GM23338 (cell line): ENCODE data around the gene DAB2. TPM values are rescaled to one million over a fixed set of nuclear protein-coding genes. Genes with fewer than 3 reads are reported as not detected.

Source experiments
- ATAC-seq: fragments of 200-7000 bp; cut with Tn5 transposase; 3 replicates; pipeline ENCODE4 v1.9.1; 2020
- DNase-seq: peaks from one replicate; pipeline ENCODE4 v3.0.0-alpha.2; 2015; ENCODE audit warnings: low spot score
- H2AFZ ChIP-seq: fragments of 200-600 bp; sonication (generic); 2 replicates; pipeline ENCODE4 v1.8.0; 2016; ENCODE audit warnings: antibody characterized with exemption, mild to moderate bottlenecking, moderate library complexity
- H3F3A ChIP-seq: fragments of 200-600 bp; sonication (generic); replicated peaks from 2 replicates; pipeline ENCODE4 v1.8.0; 2017; ENCODE audit warnings: antibody characterized with exemption, mixed run types, low read depth
- H3K27ac ChIP-seq: fragments of 200-600 bp; sonication (generic); 2 replicates; pipeline ENCODE4 v1.6.1; 2016; ENCODE audit warnings: low read depth
- H3K27me3 ChIP-seq: fragments of 200-600 bp; sonication (generic); 2 replicates; pipeline ENCODE4 v1.8.0; 2016; ENCODE audit warnings: mild to moderate bottlenecking, mixed run types, moderate library complexity; ENCODE audit not compliant: insufficient read depth
- H3K36me3 ChIP-seq: fragments of 200-600 bp; sonication (generic); 2 replicates; pipeline ENCODE4 v1.8.0; 2016; ENCODE audit warnings: mild to moderate bottlenecking; ENCODE audit not compliant: insufficient read depth
- H3K4me1 ChIP-seq: fragments of 200-600 bp; sonication (generic); 2 replicates; pipeline ENCODE4 v1.8.0; 2016; ENCODE audit warnings: mild to moderate bottlenecking, moderate library complexity; ENCODE audit not compliant: insufficient read depth
- H3K4me2 ChIP-seq: fragments of 200-600 bp; sonication (generic); 2 replicates; pipeline ENCODE4 v1.7.1; 2017; ENCODE audit warnings: mixed run types
- H3K4me3 ChIP-seq: fragments of 200-600 bp; sonication (generic); 2 replicates; pipeline ENCODE4 v1.6.1; 2016; ENCODE audit warnings: mixed run types
- H3K79me2 ChIP-seq: fragments of 200-600 bp; sonication (generic); replicated peaks from 2 replicates; pipeline ENCODE4 v1.8.0; 2017; ENCODE audit warnings: mild to moderate bottlenecking; ENCODE audit not compliant: insufficient read depth
- H3K9me2 ChIP-seq: fragments of 200-600 bp; sonication (generic); 2 replicates; pipeline ENCODE4 v1.8.0; 2017; ENCODE audit not compliant: insufficient read depth
- H4K20me1 ChIP-seq: fragments of 200-600 bp; sonication (generic); replicated peaks from 2 replicates; pipeline ENCODE4 v1.8.0; 2017; ENCODE audit warnings: mild to moderate bottlenecking; ENCODE audit not compliant: insufficient read depth
- H3K27ac Mint-ChIP-seq: 2 replicates; pipeline ENCODE4 v1.8.0; 2020; ENCODE audit warnings: inconsistent platforms, mild to moderate bottlenecking, moderate library complexity, mixed read lengths
- H3K27me3 Mint-ChIP-seq: 3 replicates; pipeline ENCODE4 v1.8.0; 2022; ENCODE audit warnings: low read depth, mild to moderate bottlenecking, moderate library complexity, mixed read lengths, inconsistent platforms; ENCODE audit not compliant: insufficient read depth, poor library complexity
- H3K36me3 Mint-ChIP-seq: 3 replicates; pipeline ENCODE4 v1.8.0; 2021; ENCODE audit warnings: low read depth, mild to moderate bottlenecking, inconsistent platforms, moderate library complexity, mixed read lengths
- H3K4me1 Mint-ChIP-seq: 3 replicates; pipeline ENCODE4 v1.8.0; 2020; ENCODE audit warnings: mild to moderate bottlenecking, inconsistent platforms, mixed read lengths
- H3K4me3 Mint-ChIP-seq: 3 replicates; pipeline ENCODE4 v1.8.0; 2021; ENCODE audit warnings: moderate library complexity, mild to moderate bottlenecking, inconsistent platforms, mixed read lengths
- H3K9me3 Mint-ChIP-seq: 3 replicates; pipeline ENCODE4 v1.8.0; 2020; ENCODE audit warnings: moderate library complexity, mild to moderate bottlenecking, inconsistent platforms, mixed read lengths
- CREB1 ChIP-seq: fragments of 250-450 bp; sonication (Bioruptor Pico); IDR thresholded peaks from 2 replicates; pipeline ENCODE4 v1.5.0; 2020; ENCODE audit warnings: low read depth, mild to moderate bottlenecking, moderate library complexity
- EZH2 ChIP-seq: fragments of 200-600 bp; sonication (generic); IDR thresholded peaks from one replicate; pipeline ENCODE4 v1.8.0; 2017; ENCODE audit warnings: antibody characterized with exemption, mild to moderate bottlenecking, low read depth; ENCODE audit not compliant: unreplicated experiment
- JUNB ChIP-seq: IDR thresholded peaks from one replicate; pipeline ENCODE4 v1.6.1; 2016; ENCODE audit warnings: antibody characterized with exemption; ENCODE audit not compliant: unreplicated experiment
- ZNF331 ChIP-seq: fragments of 250-450 bp; sonication (Bioruptor Pico); IDR thresholded peaks from 2 replicates; pipeline ENCODE4 v1.5.0; 2020; ENCODE audit warnings: low read depth, mild to moderate bottlenecking, moderate library complexity
- ZNF462 ChIP-seq: fragments of 250-450 bp; sonication (Bioruptor Pico); IDR thresholded peaks from 2 replicates; pipeline ENCODE4 v1.5.0; 2020; ENCODE audit warnings: mild to moderate bottlenecking, moderate library complexity
- polyA plus RNA-seq: library from polyadenylated mRNA; unstranded; fragments of >200 nt; fragmentation: Nextera tagmentation; extraction: Ambion mirVana; gene quantifications from 2 replicates; pipeline ENCODE4 v1.2.1, GENCODE V29; 2016
- total RNA-seq: library from RNA; depleted of rRNA; stranded (reverse); fragments of >200 nt; shearing (Covaris generic); gene quantifications from 2 replicates; pipeline ENCODE4 v1.2.3, GENCODE V29; 2014

The DAB2 gene
- total and polyA plus RNA-seq, 2 experiments from 2014 or later, result 6.4 to 8.4 TPM

- no peak for TF ChIP-seq ZNF462 (CRISPR knock-in tag)
- TF ChIP-seq CREB1, result no peak
These were observed 53.5 kb downstream of the DAB2 start (continued) for GRCh38 chr5:39371367-39371635.

DNA sequence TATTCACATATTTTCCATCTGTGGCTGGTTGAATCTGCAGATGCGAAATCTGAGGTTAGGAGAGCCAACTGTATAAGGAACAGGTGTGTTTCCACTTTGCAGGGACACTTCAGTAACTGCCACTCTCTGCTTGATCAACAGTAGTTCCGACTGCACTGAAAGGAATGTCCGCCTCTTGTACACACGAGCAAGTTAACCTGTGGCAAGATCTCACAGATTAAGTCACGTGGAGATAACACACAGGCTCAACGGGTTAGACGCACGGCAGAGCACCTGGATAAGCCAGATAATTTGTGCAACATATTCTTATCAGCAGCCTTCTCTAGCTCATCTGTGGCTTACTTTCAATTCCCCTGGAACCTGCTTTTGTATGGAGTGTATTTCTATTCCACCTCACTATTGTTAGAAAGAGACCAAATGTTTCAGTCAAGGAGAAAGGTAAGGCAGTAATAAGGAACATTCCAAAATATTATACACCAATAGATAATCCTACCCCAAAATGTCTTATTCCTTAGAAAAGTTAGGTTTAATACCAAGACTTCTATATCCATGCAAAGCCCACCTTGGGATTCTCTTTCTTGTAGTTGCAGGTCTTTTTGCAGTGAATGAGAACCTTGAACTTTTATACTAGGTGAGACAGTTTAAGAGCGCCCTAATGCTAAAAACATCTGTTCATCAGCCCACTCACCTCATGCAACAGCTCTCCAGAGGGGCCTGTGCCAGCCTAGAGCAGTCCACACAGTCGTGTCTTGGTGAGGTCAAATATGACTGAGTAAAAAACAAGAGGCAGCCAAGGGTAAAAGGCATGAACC is 54.0 kb downstream of the DAB2 start:
- ATAC-seq, result no peak
- H3F3A ChIP-seq, result no peaks in the 10 kb centered on the region
- H3K36me3 Mint-ChIP-seq, result no peaks in the 10 kb centered on the region
- H3K4me3 Mint-ChIP-seq, result no peak overlapping the region
- H3K4me3 ChIP-seq, result no peak overlapping the region
- H3K4me2 ChIP-seq, result no peak overlapping the region
- no peak overlapping the region for H3K27ac Mint-ChIP-seq
- DNase-seq, result no peak
- H3K27me3 ChIP-seq, result no peaks in the 10 kb centered on the region
- no peaks in the 10 kb centered on the region for H3K9me3 Mint-ChIP-seq
- H2AFZ ChIP-seq, result no peak overlapping the region
- H3K9me2 ChIP-seq, result 0 out of 2 replicates have a peak, but pooled peaks cover 1% of the 10 kb centered on the region
- H3K27me3 Mint-ChIP-seq, result peaks cover 2% of the 10 kb centered on the region
- H3K4me1 ChIP-seq, result peaks cover 6% of the 10 kb centered on the region; the same call in 1 of the 2 replicates
- no peak overlapping the region for H3K27ac ChIP-seq
- H3K36me3 ChIP-seq, result no peaks in the 10 kb centered on the region
- no peaks in the 10 kb centered on the region for H3K79me2 ChIP-seq
- H3K4me1 Mint-ChIP-seq, result peaks cover 16% of the 10 kb centered on the region
- H4K20me1 ChIP-seq, result no peaks in the 10 kb centered on the region
- TF ChIP-seq EZH2, result no peak
- TF ChIP-seq ZNF331 (CRISPR knock-in tag), result no peak
- no peak for TF ChIP-seq ZNF462 (CRISPR knock-in tag)
- TF ChIP-seq JUNB, result no peak
